ENCODE data around the gene CEBPE. TPM values are rescaled to one million over a fixed set of nuclear protein-coding genes. Genes with fewer than 3 reads are reported as not detected.

Gene CEBPE
- total RNA-seq, 4 donors from 2014 or later = not detected

- DNase-seq (ENCODE audit: low spot score in 2 of 2) = peak in 1 of 2 donors; percentile 62
Measured at GRCh38 chr14:23091294-23092225, 27.5 kb downstream of the CEBPE start.

DNA sequence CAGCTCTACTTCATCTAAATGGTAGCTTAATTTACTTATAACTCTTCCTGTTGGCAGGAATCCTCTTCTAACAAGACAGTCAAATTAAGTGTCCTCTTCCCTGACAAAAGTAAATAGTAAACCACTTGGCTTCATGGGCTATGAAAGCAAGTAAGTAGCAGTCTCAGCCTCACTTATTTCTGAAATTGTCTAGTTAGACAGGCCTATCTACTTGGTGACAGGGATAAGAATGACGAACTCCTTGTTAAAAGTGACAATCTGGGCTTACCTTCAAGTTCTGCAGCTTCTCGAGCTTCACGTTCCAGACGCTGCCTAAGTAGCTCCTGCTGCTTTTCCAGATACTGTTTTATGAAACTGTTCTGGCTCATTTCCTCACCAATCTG is 28.8 kb downstream of the CEBPE start:
- no peak overlapping the region for H3K4me3 ChIP-seq (ENCODE audit: low read depth, poor library complexity, severe bottlenecking)
- no peak for DNase-seq (ENCODE audit: low spot score in 2 of 2)
- 73 to 82% methylated on average over 4 of the region's 4 CpGs for WGBS, 2 donors
- TF ChIP-seq, protein P1, sequence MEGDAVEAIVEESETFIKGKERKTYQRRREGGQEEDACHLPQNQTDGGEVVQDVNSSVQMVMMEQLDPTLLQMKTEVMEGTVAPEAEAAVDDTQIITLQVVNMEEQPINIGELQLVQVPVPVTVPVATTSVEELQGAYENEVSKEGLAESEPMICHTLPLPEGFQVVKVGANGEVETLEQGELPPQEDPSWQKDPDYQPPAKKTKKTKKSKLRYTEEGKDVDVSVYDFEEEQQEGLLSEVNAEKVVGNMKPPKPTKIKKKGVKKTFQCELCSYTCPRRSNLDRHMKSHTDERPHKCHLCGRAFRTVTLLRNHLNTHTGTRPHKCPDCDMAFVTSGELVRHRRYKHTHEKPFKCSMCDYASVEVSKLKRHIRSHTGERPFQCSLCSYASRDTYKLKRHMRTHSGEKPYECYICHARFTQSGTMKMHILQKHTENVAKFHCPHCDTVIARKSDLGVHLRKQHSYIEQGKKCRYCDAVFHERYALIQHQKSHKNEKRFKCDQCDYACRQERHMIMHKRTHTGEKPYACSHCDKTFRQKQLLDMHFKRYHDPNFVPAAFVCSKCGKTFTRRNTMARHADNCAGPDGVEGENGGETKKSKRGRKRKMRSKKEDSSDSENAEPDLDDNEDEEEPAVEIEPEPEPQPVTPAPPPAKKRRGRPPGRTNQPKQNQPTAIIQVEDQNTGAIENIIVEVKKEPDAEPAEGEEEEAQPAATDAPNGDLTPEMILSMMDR (IDR thresholded peaks at IDR 0.05) = no peak
- no peak for TF ChIP-seq POLR2A (IDR thresholded peaks at IDR 0.05)
- intact Hi-C loops (cut with DNase I; ENCODE audit: low total_unique reads) = no loop called here

More at GRCh38 chr14:23091294-23092225, 27.5 kb downstream of the CEBPE start:
- intact Hi-C loops (cut with DNase I; ENCODE audit: low total_unique reads) = no loop called here
- TF ChIP-seq POLR2A (IDR thresholded peaks at IDR 0.05) = no peak
- TF ChIP-seq, protein P1 (IDR thresholded peaks at IDR 0.05) = no peak
- H3K4me3 ChIP-seq (ENCODE audit: low read depth, poor library complexity, severe bottlenecking) = no peak overlapping the region
- 83 to 85% methylated on average over 12 of the region's 12 CpGs for WGBS, 2 donors

DNA sequence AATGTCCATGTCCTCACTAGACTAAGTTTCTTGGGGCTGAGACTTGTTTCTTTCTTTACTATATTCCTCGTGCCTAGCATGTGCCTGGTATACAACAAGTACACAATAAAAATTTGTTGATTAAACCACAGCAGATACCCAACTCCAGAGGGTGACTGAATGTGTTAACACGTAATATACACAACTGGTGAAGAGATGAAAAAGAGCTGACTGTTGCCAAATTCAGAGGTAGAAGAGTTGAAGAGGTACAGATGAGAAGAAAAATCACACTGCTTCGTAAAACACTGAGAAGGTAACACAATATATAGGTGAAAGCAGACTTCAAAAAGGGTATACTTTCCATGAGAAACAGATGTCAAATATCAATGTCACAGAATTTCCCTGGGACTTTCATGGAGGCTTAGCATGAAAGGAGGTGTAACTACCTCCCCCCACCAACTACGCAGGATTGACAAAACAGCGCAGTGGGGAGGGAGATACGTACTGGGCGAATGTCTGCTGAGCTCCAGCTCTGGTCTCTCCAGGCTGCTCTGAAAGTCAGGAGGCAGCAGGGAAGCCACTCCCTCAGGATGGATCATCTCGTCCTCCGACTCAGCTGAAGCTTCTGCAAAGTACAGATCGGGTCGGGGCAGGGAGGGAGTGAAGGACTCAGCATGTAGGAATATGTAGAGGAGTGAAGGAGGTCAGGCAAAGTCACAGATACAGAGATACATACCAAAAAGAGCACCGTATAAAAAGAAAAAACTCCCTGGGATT is 29.4 kb downstream of the CEBPE start:
- DNase-seq (ENCODE audit: low spot score in 2 of 2) = peak in 1 of 2 donors; percentile 70
- intact Hi-C loops (cut with DNase I; ENCODE audit: low total_unique reads) = no loop called here

GRCh38 chr14:23086565-23086964 is 32.5 kb downstream of the CEBPE start:
- no peak for TF ChIP-seq POLR2A (IDR thresholded peaks at IDR 0.05)
- TF ChIP-seq, protein P1 (IDR thresholded peaks at IDR 0.05) = no peak
- intact Hi-C loops (cut with DNase I; ENCODE audit: low total_unique reads) = no loop called here
- WGBS, 2 donors = 96 to 100% methylated on average over 1 of the region's 1 CpG
- no peak for DNase-seq (ENCODE audit: low spot score in 2 of 2)
- H3K4me3 ChIP-seq (ENCODE audit: low read depth, poor library complexity, severe bottlenecking) = no peak overlapping the region

More for the DNA sequence above, 29.4 kb downstream of the CEBPE start:
- no peak for TF ChIP-seq POLR2A (IDR thresholded peaks at IDR 0.05)
- TF ChIP-seq, protein P1 (IDR thresholded peaks at IDR 0.05) = no peak
- 89 to 93% methylated on average over 12 of the region's 12 CpGs for WGBS, 2 donors
- H3K4me3 ChIP-seq (ENCODE audit: low read depth, poor library complexity, severe bottlenecking) = no peak overlapping the region

DNA sequence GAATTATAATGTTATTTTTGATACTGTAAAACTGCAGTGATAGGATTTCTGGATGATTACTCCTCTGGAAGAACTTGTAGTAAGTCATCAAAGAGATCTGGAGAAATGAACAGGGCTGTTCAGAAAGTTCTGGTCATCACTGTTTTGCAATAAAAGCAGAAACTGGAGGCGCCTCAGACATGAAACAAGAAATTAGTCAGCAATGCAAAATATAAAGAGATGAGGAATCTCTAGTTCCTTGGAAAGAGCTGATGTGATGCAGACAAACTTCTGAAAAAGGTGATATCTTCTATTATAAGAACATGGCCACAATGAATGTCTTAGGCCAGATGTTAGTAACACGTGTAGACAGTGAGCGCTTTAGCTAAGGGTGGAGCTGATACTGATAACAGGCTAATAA is 33.6 kb downstream of the CEBPE start:
- no peak overlapping the region for H3K4me3 ChIP-seq (ENCODE audit: low read depth, poor library complexity, severe bottlenecking)
- 74 to 75% methylated on average over 3 of the region's 3 CpGs for WGBS, 2 donors
- no peak for DNase-seq (ENCODE audit: low spot score in 2 of 2)
- intact Hi-C loops (cut with DNase I; ENCODE audit: low total_unique reads) = no loop called here
- no peak for TF ChIP-seq POLR2A (IDR thresholded peaks at IDR 0.05)
- TF ChIP-seq, protein P1 (IDR thresholded peaks at IDR 0.05) = no peak
